Thoracic aorta (tissue), 2 donors: ENCODE data around the gene TBC1D8. TPM values are rescaled to one million over a fixed set of nuclear protein-coding genes. Genes with fewer than 3 reads are reported as not detected.

ENCODE experiments used
- ATAC-seq: fragments of 150-250 bp; one replicate; pipeline ENCODE4 v1.8.0; 2017; ENCODE audit warnings: low read depth; ENCODE audit not compliant: insufficient number of reproducible peaks, low FRiP score
- DNase-seq: peaks from one replicate; pipeline ENCODE4 v3.0.0-alpha.2; 2020; ENCODE audit warnings: low spot score
- H3K27ac ChIP-seq, 2 donors: fragments of 200-600 bp; sonication (generic); 1 replicate in 1 of 2; 2 replicates in 1 of 2; pipeline ENCODE4 v1.5.1; 2016; ENCODE audit warnings: mild to moderate bottlenecking in 2 of 2, moderate library complexity in 2 of 2
- H3K27me3 ChIP-seq: fragments of 200-600 bp; sonication (generic); replicated peaks from 2 replicates; pipeline ENCODE4 v1.6.0; 2016; ENCODE audit warnings: mild to moderate bottlenecking; ENCODE audit not compliant: insufficient read depth
- H3K36me3 ChIP-seq: fragments of 200-600 bp; sonication (generic); one replicate; pipeline ENCODE4 v1.5.1; 2016
- H3K4me1 ChIP-seq, 2 donors: fragments of 200-600 bp; sonication (generic); 1 replicate in 1 of 2; 2 replicates in 1 of 2; pipeline versions ENCODE4 v1.5.1 to v1.6.0; 2016; ENCODE audit warnings: low read depth in 2 of 2, mild to moderate bottlenecking in 1 of 2; ENCODE audit not compliant: control insufficient read depth in 1 of 2
- H3K4me3 ChIP-seq: fragments of 200-600 bp; sonication (generic); 2 replicates; pipeline ENCODE4 v1.5.1; 2016; ENCODE audit warnings: mild to moderate bottlenecking
- H3K9me3 ChIP-seq: fragments of 200-600 bp; sonication (generic); 2 replicates; pipeline ENCODE4 v1.5.1; 2016
- total RNA-seq, 2 donors: library from RNA; depleted of rRNA; stranded (reverse); fragments of >200 nt; gene quantifications; one replicate each; pipeline versions ENCODE4 v1.1.0 to v1.2.3, GENCODE V29; 2016
- TF ChIP-seq, protein P1 (sequence below): fragments of 200-600 bp; sonication (generic); IDR thresholded peaks from one replicate; pipeline ENCODE4 v1.5.1; 2019; ENCODE audit warnings: antibody characterized with exemption

TBC1D8 gene
- total RNA-seq, 2 donors from 2014 or later = 47.4 to 62.0 TPM

- no peak for ATAC-seq
- H3K36me3 ChIP-seq = peaks cover 5% of the 10 kb centered on the region
- DNase-seq = no peak
- TF ChIP-seq, protein P1, sequence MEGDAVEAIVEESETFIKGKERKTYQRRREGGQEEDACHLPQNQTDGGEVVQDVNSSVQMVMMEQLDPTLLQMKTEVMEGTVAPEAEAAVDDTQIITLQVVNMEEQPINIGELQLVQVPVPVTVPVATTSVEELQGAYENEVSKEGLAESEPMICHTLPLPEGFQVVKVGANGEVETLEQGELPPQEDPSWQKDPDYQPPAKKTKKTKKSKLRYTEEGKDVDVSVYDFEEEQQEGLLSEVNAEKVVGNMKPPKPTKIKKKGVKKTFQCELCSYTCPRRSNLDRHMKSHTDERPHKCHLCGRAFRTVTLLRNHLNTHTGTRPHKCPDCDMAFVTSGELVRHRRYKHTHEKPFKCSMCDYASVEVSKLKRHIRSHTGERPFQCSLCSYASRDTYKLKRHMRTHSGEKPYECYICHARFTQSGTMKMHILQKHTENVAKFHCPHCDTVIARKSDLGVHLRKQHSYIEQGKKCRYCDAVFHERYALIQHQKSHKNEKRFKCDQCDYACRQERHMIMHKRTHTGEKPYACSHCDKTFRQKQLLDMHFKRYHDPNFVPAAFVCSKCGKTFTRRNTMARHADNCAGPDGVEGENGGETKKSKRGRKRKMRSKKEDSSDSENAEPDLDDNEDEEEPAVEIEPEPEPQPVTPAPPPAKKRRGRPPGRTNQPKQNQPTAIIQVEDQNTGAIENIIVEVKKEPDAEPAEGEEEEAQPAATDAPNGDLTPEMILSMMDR = no peak
- no peaks in the 10 kb centered on the region for H3K27me3 ChIP-seq
- H3K27ac ChIP-seq = no peak overlapping the region
- no peaks in the 10 kb centered on the region for H3K4me1 ChIP-seq
- H3K9me3 ChIP-seq = no peaks in the 10 kb centered on the region
- no peak overlapping the region for H3K4me3 ChIP-seq
Observed at GRCh38 chr2:101017371-101017770, 133.8 kb downstream of the TBC1D8 start.

DNA sequence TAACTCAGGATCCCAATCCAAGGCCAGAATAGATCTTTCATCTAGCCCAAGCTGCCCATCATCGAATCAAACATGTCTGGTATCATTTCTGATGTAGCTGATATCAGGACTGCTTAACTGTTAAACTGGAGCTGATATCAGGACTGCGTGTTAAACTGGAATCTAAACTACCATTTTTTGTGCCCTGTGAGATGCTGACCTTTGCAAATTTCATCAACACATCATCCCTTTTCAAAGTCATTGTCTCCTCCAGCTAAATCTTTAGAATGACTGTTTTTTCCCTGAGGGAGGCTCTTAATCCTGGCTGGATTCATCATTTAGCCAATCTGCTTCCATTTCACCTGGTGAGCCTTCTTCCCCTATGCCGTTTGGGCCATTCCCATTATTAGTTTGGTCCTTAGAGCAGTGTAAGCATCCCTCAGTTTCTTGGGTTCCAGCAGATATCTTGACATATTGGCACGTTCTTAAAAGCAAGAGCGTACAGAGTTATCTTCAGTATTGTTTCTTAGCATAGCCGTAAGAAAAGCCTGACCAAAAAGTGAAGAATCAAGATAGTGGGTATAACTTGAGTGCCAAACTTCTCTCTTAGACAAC is 136.8 kb downstream of the TBC1D8 start:
- TF ChIP-seq, protein P1 = no peak
- Histone ChIP-seq H3K36me3 (peaks cover 10% of the 10 kb centered on the region), H3K27me3 (no peaks in the 10 kb centered on the region), H3K4me3 (no peak overlapping the region), H3K27ac (no peak overlapping the region), H3K4me1 (no peaks in the 10 kb centered on the region), H3K9me3 (no peaks in the 10 kb centered on the region)
- DNase-seq (no peak), ATAC-seq (no peak)

DNA sequence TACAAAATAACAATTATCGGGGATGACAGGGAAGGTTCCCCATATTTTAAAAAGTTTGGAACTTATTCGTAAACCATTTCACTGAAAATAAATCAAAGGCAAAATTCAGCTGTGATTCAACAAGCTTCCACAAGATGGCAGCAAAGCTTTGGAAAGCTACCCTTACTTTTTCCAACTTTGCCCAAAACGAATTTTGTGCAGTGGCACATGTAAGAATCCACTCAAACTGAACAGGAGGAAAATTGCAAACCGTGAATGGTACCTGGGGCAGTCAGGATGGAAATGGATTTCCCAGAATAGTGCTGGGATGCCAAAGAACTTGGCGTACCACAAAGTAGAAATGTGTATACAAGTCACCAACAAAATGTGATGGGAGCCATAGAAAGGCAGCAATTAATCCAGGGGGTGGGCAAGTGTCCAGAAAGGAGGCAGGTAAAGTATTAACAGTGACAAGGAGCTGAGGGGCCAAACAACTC is 138.4 kb downstream of the TBC1D8 start:
- Histone ChIP-seq H3K27ac (no peak overlapping the region), H3K9me3 (no peaks in the 10 kb centered on the region), H3K36me3 (peaks cover 13% of the 10 kb centered on the region), H3K4me1 (no peaks in the 10 kb centered on the region), H3K4me3 (no peak overlapping the region), H3K27me3 (no peaks in the 10 kb centered on the region)
- ATAC-seq = no peak
- TF ChIP-seq, protein P1 = peak; percentile 82
- DNase-seq = no peak

DNA sequence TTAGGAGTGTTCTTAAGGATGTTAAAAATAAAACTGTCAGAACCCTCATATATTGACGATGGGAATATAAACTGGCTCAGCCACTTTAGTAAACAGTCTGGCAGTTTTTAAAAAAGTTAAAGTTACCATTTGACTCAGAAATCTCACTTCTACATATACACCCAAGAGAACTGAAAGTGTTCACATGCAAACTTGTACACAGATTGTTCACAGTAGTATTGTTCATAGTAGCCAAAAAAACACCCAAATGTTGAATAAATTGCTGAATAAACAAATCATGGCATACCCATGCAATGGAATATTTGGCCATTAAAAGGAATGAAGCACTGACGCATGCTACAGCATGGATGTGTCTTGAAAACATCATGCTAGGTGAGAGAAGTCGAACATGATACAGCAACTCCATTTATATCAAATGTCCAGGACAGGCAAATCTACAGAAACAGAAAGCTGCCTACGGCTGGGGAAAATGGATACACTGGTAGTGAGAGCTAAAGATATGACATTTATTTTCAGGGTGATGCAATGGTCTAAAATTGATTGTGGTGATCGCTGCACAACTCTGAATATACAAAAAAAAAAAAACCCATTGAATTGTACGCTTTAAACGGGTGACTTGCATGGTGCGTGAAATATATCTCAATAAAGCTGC is 139.0 kb downstream of the TBC1D8 start:
- H3K9me3 ChIP-seq = no peaks in the 10 kb centered on the region
- H3K4me3 ChIP-seq = no peak overlapping the region
- DNase-seq (no peak), ATAC-seq (no peak)
- H3K4me1 ChIP-seq = no peaks in the 10 kb centered on the region
- H3K27me3 ChIP-seq = no peaks in the 10 kb centered on the region
- H3K36me3 ChIP-seq = peaks cover 18% of the 10 kb centered on the region
- H3K27ac ChIP-seq = no peak overlapping the region
- TF ChIP-seq, protein P1 = no peak

DNA sequence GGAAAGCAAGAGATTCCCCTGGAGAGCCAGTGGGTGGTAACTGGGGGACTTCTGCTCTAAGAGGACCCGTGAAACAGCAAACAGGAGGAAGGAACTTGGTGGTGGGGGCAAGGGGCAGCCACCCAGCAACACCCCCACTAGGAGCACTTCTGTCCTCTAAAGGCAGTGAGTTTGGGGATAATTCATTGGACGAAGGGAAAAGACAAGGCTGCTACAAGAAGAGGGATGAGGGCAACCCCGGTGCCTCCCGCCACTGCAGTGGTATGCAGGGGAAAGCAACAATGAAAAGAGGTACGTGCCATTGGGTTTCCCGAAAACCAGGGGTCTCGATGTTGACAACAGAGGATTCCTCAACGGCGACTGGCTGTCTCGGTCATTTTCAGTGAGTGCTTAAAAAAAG is 140.0 kb downstream of the TBC1D8 start:
- DNase-seq (no peak), ATAC-seq (no peak)
- H3K27ac ChIP-seq = no peak overlapping the region
- H3K36me3 ChIP-seq = peaks cover 27% of the 10 kb centered on the region
- TF ChIP-seq, protein P1 = no peak
- H3K9me3 ChIP-seq = no peaks in the 10 kb centered on the region
- no peak overlapping the region for H3K4me3 ChIP-seq
- H3K4me1 ChIP-seq = no peaks in the 10 kb centered on the region
- no peaks in the 10 kb centered on the region for H3K27me3 ChIP-seq
